Measurements from ENCODE around the gene SERTAD4. TPM values are rescaled to one million over a fixed set of nuclear protein-coding genes. Genes with fewer than 3 reads are reported as not detected.

The SERTAD4 gene
- total and polyA plus RNA-seq, 2 of the 8 experiments (the other 6 are each of a cell fraction or from before 2014, with no cell fraction given): 0.54 to 3.2 TPM

DNA sequence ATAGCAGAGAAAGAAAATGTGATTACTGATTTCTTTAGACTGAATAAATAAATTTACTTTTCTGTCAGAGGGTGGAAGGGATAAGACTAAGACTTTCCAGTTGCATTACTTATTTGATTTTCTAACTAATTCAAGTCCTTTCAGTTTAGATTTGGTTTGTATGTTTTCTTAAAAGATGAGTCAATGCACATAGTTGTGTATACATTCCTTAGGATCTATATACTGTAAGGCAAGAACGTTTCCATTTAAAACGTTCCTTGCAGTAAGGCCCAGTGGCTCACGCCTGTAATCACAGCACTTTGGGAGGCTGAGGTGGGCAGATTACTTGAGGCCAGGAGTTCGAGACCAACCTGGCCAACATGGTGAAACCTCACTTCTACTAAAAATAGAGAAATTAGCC lies 14.5 kb upstream of the SERTAD4 start:
- H3K79me1 ChIP-seq (ENCODE audit: low read depth, low read length): no peaks in the 10 kb centered on the region
- H3K56ac ChIP-seq (replicated peaks; ENCODE audit: insufficient read length, low read depth, low read length): no peak overlapping the region
- no peak overlapping the region for H3K4me2 ChIP-seq (ENCODE audit: insufficient read depth in 1 of 2, low read depth in 2 of 2, low read length in 2 of 2)
- H3K36me3 ChIP-seq (ENCODE audit: control insufficient read depth in 2 of 4, insufficient read depth in 4 of 4, low read length in 3 of 4): no peaks in the 10 kb centered on the region
- H3K4me3 ChIP-seq (ENCODE audit: extremely low read depth in 1 of 4, insufficient read depth in 2 of 4, low read depth in 3 of 4, low read length in 4 of 4): no peak overlapping the region
- no peak overlapping the region for H2BK12ac ChIP-seq (ENCODE audit: low read depth, low read length)
- no peaks in the 10 kb centered on the region for H3K23me2 ChIP-seq (ENCODE audit: low read depth, low read length)
- no peak overlapping the region for H3K23ac ChIP-seq (ENCODE audit: insufficient read length)
- H3K18ac ChIP-seq (ENCODE audit: extremely low read depth, low read length): no peak overlapping the region
- H2BK15ac ChIP-seq (ENCODE audit: low read length): no peak overlapping the region
- H3K9ac ChIP-seq (replicated peaks in 1 of 4; ENCODE audit: extremely low read depth in 1 of 4, low read depth in 3 of 4, low read length in 3 of 4): no peak overlapping the region
- H3K27me3 ChIP-seq (replicated peaks in 1 of 4; ENCODE audit: control insufficient read depth in 3 of 4, extremely low read depth in 1 of 4, insufficient read depth in 3 of 4, low read length in 3 of 4): no peaks in the 10 kb centered on the region; a peak in 1 of 7 replicates
- WGBS, 2 experiments (ENCODE audit: extremely low coverage in 1 of 2, insufficient coverage in 1 of 2, insufficient read length in 1 of 2, insufficient replicate concordance in 2 of 2, low coverage in 1 of 2, low lambda C conversion rate in 2 of 2, missing lambda C conversion rate in 1 of 2): 93% methylated on average over 4 of the region's 4 CpGs; no CpG with 5 or more reads in 1 of the 2 experiments
- FAIRE-seq (no peak), DNase-seq (ENCODE audit: low read depth in 1 of 2, low spot score in 2 of 2) (no peak)
- H2BK20ac ChIP-seq (ENCODE audit: low read length): no peak overlapping the region
- H2AFZ ChIP-seq (ENCODE audit: low read length): no peak overlapping the region
- H3K4ac ChIP-seq (replicated peaks; ENCODE audit: insufficient read length, low read depth, low read length): no peak overlapping the region
- peaks cover 0 to 3% (median 1%) of the 10 kb centered on the region in 4 experiments; a peak in 1 of 7 replicates for H3K4me1 ChIP-seq (replicated peaks in 1 of 4; ENCODE audit: control insufficient read depth in 3 of 4, insufficient read depth in 4 of 4, low read length in 3 of 4)
- H2BK120ac ChIP-seq (replicated peaks; ENCODE audit: low read depth, low read length): no peak overlapping the region
- H4K5ac ChIP-seq (ENCODE audit: insufficient read length, low read depth, low read length): no peak overlapping the region
- no peak overlapping the region for H3K14ac ChIP-seq (ENCODE audit: insufficient read length)
- H2BK5ac ChIP-seq (ENCODE audit: low read depth, low read length): no peak overlapping the region
- no peak overlapping the region for H4K8ac ChIP-seq (ENCODE audit: extremely low read depth, insufficient read depth, low read length)
- H3K79me2 ChIP-seq (ENCODE audit: control insufficient read depth in 1 of 2, insufficient read depth in 2 of 2, low read length in 2 of 2): no peaks in the 10 kb centered on the region
- CTCF ChIA-PET (ENCODE audit: partially characterized antibody): no interaction called here
- H4K20me1 ChIP-seq (replicated peaks in 1 of 2; ENCODE audit: control insufficient read depth in 1 of 2, insufficient read depth in 2 of 2, low read length in 2 of 2): no peaks in the 10 kb centered on the region
- POLR2A ChIA-PET (ENCODE audit: partially characterized antibody): no interaction called here
- H3K9me3 ChIP-seq (ENCODE audit: insufficient read depth in 2 of 2, low read depth in 1 of 2, low read length in 1 of 2): no peaks in the 10 kb centered on the region
- no peak overlapping the region for H2AK5ac ChIP-seq (ENCODE audit: low read depth, low read length)
- no peak overlapping the region for H4K91ac ChIP-seq (replicated peaks; ENCODE audit: insufficient read length, low read length)
- H3K27ac ChIP-seq (ENCODE audit: low read depth, low read length): no peak overlapping the region
- TF ChIP-seq HDAC6 (IDR thresholded peaks at IDR 0.05; ENCODE audit: low read depth, low read length): no peak
- no peak for TF ChIP-seq GABPA (IDR thresholded peaks at IDR 0.05; ENCODE audit: borderline replicate concordance, insufficient read depth, low read length)
- no peak for TF ChIP-seq SP4 (IDR thresholded peaks at IDR 0.05; ENCODE audit: low read length)
- no peak for TF ChIP-seq BRCA1 (IDR thresholded peaks at IDR 0.05; ENCODE audit: low read depth, low read length)
- TF ChIP-seq SUZ12 (IDR thresholded peaks at IDR 0.05; ENCODE audit: low read length): no peak
- no peak for TF ChIP-seq CBX5 (IDR thresholded peaks at IDR 0.05; ENCODE audit: low read depth, low read length)
- TF ChIP-seq TCF12 (IDR thresholded peaks at IDR 0.05; ENCODE audit: low read depth, low read length): no peak
- no peak for TF ChIP-seq MAFK (IDR thresholded peaks at IDR 0.05; ENCODE audit: low read depth, low read length)
- no peak for TF ChIP-seq TEAD4 (IDR thresholded peaks at IDR 0.05; ENCODE audit: low read depth, low read length)
- no peak for TF ChIP-seq JUND (IDR thresholded peaks at IDR 0.05; ENCODE audit: low read length)
- TF ChIP-seq PHF8 (conservative IDR thresholded peaks at IDR 0.05; ENCODE audit: low read depth, low read length): no peak
- TF ChIP-seq, protein P1, sequence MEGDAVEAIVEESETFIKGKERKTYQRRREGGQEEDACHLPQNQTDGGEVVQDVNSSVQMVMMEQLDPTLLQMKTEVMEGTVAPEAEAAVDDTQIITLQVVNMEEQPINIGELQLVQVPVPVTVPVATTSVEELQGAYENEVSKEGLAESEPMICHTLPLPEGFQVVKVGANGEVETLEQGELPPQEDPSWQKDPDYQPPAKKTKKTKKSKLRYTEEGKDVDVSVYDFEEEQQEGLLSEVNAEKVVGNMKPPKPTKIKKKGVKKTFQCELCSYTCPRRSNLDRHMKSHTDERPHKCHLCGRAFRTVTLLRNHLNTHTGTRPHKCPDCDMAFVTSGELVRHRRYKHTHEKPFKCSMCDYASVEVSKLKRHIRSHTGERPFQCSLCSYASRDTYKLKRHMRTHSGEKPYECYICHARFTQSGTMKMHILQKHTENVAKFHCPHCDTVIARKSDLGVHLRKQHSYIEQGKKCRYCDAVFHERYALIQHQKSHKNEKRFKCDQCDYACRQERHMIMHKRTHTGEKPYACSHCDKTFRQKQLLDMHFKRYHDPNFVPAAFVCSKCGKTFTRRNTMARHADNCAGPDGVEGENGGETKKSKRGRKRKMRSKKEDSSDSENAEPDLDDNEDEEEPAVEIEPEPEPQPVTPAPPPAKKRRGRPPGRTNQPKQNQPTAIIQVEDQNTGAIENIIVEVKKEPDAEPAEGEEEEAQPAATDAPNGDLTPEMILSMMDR (IDR thresholded peaks at IDR 0.05; ENCODE audit: control extremely low read depth in 1 of 3, insufficient read depth in 1 of 3, low read depth in 1 of 3, low read length in 3 of 3): no peak
- TF ChIP-seq TAF1 (IDR thresholded peaks at IDR 0.05; ENCODE audit: low read depth, low read length): no peak
- TF ChIP-seq SP1 (IDR thresholded peaks at IDR 0.05; ENCODE audit: low read depth, low read length): no peak

Data from H1 (cell line).